Astrocyte of the cerebellum (primary cell): Measurements from ENCODE around the gene PRMT2.

ENCODE experiments used
- DNase-seq: peaks from one replicate; pipeline ENCODE4 v3.0.0-alpha.2; 2011; ENCODE audit warnings: low read depth
- H3K4me3 ChIP-seq: 2 replicates; pipeline ENCODE4 v1.5.1; 2011; ENCODE audit warnings: mild to moderate bottlenecking, low read depth, low read length, moderate library complexity
- in situ Hi-C: cut with HindIII; loops from 2 replicates; pipeline ENCODE4 v1.10.0; 2017; ENCODE audit warnings: low sequenced_read_pairs
- TF ChIP-seq, protein P1 (sequence below): IDR thresholded peaks from 2 replicates; pipeline ENCODE4 v1.5.1; 2012; ENCODE audit warnings: low read length, low read depth, moderate library complexity, mild to moderate bottlenecking; ENCODE audit errors: missing control alignments

The PRMT2 gene

GRCh38 chr21:46606427-46606813, 29.1 kb upstream of the PRMT2 start:
- in situ Hi-C loops: no loop called here
- TF ChIP-seq, protein P1, sequence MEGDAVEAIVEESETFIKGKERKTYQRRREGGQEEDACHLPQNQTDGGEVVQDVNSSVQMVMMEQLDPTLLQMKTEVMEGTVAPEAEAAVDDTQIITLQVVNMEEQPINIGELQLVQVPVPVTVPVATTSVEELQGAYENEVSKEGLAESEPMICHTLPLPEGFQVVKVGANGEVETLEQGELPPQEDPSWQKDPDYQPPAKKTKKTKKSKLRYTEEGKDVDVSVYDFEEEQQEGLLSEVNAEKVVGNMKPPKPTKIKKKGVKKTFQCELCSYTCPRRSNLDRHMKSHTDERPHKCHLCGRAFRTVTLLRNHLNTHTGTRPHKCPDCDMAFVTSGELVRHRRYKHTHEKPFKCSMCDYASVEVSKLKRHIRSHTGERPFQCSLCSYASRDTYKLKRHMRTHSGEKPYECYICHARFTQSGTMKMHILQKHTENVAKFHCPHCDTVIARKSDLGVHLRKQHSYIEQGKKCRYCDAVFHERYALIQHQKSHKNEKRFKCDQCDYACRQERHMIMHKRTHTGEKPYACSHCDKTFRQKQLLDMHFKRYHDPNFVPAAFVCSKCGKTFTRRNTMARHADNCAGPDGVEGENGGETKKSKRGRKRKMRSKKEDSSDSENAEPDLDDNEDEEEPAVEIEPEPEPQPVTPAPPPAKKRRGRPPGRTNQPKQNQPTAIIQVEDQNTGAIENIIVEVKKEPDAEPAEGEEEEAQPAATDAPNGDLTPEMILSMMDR: no peak
- no peak overlapping the region for H3K4me3 ChIP-seq
- DNase-seq: no peak

GRCh38 chr21:46607636-46608035, 27.8 kb upstream of the PRMT2 start:
- no peak for DNase-seq
- in situ Hi-C loops: no loop called here
- TF ChIP-seq, protein P1: no peak
- no peak overlapping the region for H3K4me3 ChIP-seq

- TF ChIP-seq, protein P1: no peak
- in situ Hi-C loops: no loop called here
- no peak for DNase-seq
- no peak overlapping the region for H3K4me3 ChIP-seq
These were observed 26.8 kb upstream of the PRMT2 start for GRCh38 chr21:46608672-46609111.

DNA sequence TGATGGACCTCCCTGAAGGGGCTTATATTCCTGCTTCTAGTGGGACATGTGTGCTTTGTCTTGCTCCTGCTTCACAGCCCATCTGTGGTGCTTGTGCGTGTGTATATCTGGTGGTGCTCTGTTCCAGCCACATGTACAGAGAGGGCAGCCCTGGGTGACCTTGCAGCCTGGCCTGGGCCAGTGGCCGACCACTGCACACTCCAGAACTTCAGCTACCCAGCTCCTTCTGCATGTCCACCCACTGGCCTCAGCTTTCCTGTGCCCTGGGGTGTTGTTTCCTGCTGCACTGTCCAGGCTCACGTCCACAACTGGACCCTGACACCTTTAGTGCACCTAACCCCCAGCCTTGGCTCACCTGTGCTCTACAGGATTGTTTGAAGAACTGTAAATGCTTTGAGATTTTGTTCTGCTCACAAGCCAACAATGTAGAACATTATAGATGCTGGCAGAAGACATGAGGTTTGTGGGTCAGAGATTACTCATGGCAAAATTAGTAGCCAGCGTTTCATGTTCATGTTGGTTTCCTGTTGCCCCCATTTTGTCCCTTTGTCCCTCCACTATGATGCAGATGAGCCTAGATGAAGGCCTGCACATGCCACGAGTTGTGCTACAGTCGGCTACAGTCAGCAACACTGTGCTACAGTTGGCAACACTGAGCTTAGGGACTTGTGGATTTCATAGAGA, 25.3 kb upstream of the PRMT2 start:
- no peak for DNase-seq
- TF ChIP-seq, protein P1: no peak
- H3K4me3 ChIP-seq: no peak overlapping the region
- in situ Hi-C loops: no loop called here

DNA sequence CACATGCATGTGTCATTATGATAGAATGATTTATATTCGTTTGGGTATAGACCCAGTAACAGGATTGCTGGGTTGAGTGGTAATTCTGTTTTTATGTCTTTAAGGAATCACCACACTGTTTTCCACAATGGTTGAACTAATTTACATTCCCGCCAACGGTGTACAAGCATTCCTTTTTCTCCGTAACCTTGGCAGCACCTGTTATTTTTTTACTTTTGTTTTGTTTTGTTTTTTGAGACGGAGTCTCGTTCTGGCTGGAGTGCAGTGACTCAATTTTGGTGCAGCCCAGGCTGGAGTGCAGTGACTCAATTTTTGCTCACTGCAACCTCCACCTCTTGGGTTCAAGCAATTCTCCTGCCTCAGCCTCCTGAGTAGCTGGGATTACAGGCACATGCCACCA, 22.1 kb upstream of the PRMT2 start:
- DNase-seq: no peak
- TF ChIP-seq, protein P1: no peak
- H3K4me3 ChIP-seq: no peak overlapping the region
- in situ Hi-C loops: no loop called here

GRCh38 chr21:46616050-46616449, 19.4 kb upstream of the PRMT2 start:
- TF ChIP-seq, protein P1: no peak
- DNase-seq: no peak
- H3K4me3 ChIP-seq: no peak overlapping the region
- in situ Hi-C loops: no loop called here
